ENCODE data around the gene ATP11A. TPM values are rescaled to one million over a fixed set of nuclear protein-coding genes. Genes with fewer than 3 reads are reported as not detected.
A peak's percentile ranks its signal among the peaks of the same experiment; 100 is the strongest.

Gene ATP11A
- total RNA-seq, 1 donor from 2014 or later, result 72.0 TPM

- H3K4me1 Mint-ChIP-seq (ENCODE audit: low read depth), result no peaks in the 10 kb centered on the region
- intact Hi-C loops (cut with micrococcal nuclease), result no loop called here
- no peaks in the 10 kb centered on the region for H3K27me3 Mint-ChIP-seq (ENCODE audit: low read depth)
- H3K4me3 Mint-ChIP-seq (ENCODE audit: low read depth), result no peak overlapping the region
- no peaks in the 10 kb centered on the region for H3K36me3 Mint-ChIP-seq (ENCODE audit: low read depth)
- no peaks in the 10 kb centered on the region for H3K9me3 Mint-ChIP-seq
- DNase-seq (ENCODE audit: low spot score), result no peak
- H3K27ac Mint-ChIP-seq, result no peak overlapping the region
Observed at GRCh38 chr13:112741835-112742570, 52.2 kb downstream of the ATP11A start.

- Mint-ChIP-seq H3K4me3 (ENCODE audit: low read depth) (no peak overlapping the region), H3K4me1 (ENCODE audit: low read depth) (no peaks in the 10 kb centered on the region), H3K36me3 (ENCODE audit: low read depth) (no peaks in the 10 kb centered on the region), H3K27ac (no peak overlapping the region), H3K9me3 (no peaks in the 10 kb centered on the region), H3K27me3 (ENCODE audit: low read depth) (no peaks in the 10 kb centered on the region)
- intact Hi-C loops (cut with micrococcal nuclease), result no loop called here
- DNase-seq (ENCODE audit: low spot score), result no peak
Observed at GRCh38 chr13:112742583-112742982, 52.7 kb downstream of the ATP11A start.

GRCh38 chr13:112743451-112744167 lies 53.8 kb downstream of the ATP11A start:
- H3K27me3 Mint-ChIP-seq (ENCODE audit: low read depth), result no peaks in the 10 kb centered on the region
- intact Hi-C loops (cut with micrococcal nuclease), result no loop called here
- no peak overlapping the region for H3K27ac Mint-ChIP-seq
- no peaks in the 10 kb centered on the region for H3K36me3 Mint-ChIP-seq (ENCODE audit: low read depth)
- no peaks in the 10 kb centered on the region for H3K9me3 Mint-ChIP-seq
- H3K4me3 Mint-ChIP-seq (ENCODE audit: low read depth), result no peak overlapping the region
- no peaks in the 10 kb centered on the region for H3K4me1 Mint-ChIP-seq (ENCODE audit: low read depth)
- no peak for DNase-seq (ENCODE audit: low spot score)

GRCh38 chr13:112744168-112745021 lies 54.6 kb downstream of the ATP11A start:
- intact Hi-C loops (cut with micrococcal nuclease), result no loop called here
- Mint-ChIP-seq H3K27ac (no peak overlapping the region), H3K27me3 (ENCODE audit: low read depth) (no peaks in the 10 kb centered on the region), H3K36me3 (ENCODE audit: low read depth) (no peaks in the 10 kb centered on the region), H3K9me3 (no peaks in the 10 kb centered on the region), H3K4me1 (ENCODE audit: low read depth) (no peaks in the 10 kb centered on the region), H3K4me3 (ENCODE audit: low read depth) (no peak overlapping the region)
- no peak for DNase-seq (ENCODE audit: low spot score)

- Mint-ChIP-seq H3K4me3 (ENCODE audit: low read depth) (no peak overlapping the region), H3K9me3 (no peaks in the 10 kb centered on the region), H3K27me3 (ENCODE audit: low read depth) (no peaks in the 10 kb centered on the region), H3K36me3 (ENCODE audit: low read depth) (no peaks in the 10 kb centered on the region), H3K27ac (no peak overlapping the region), H3K4me1 (ENCODE audit: low read depth) (no peaks in the 10 kb centered on the region)
- no peak for DNase-seq (ENCODE audit: low spot score)
- intact Hi-C loops (cut with micrococcal nuclease), result no loop called here
Observed at GRCh38 chr13:112746044-112746443, 56.2 kb downstream of the ATP11A start.

- no peak for DNase-seq (ENCODE audit: low spot score)
- H3K4me3 Mint-ChIP-seq (ENCODE audit: low read depth), result no peak overlapping the region
- H3K9me3 Mint-ChIP-seq, result no peaks in the 10 kb centered on the region
- H3K4me1 Mint-ChIP-seq (ENCODE audit: low read depth), result no peaks in the 10 kb centered on the region
- no peak overlapping the region for H3K27ac Mint-ChIP-seq
- no peaks in the 10 kb centered on the region for H3K27me3 Mint-ChIP-seq (ENCODE audit: low read depth)
- H3K36me3 Mint-ChIP-seq (ENCODE audit: low read depth), result no peaks in the 10 kb centered on the region
- intact Hi-C loops (cut with micrococcal nuclease), result no loop called here
Observed at GRCh38 chr13:112747256-112747655, 57.4 kb downstream of the ATP11A start.

GRCh38 chr13:112748947-112749735 lies 59.3 kb downstream of the ATP11A start:
- Mint-ChIP-seq H3K4me3 (ENCODE audit: low read depth) (no peak overlapping the region), H3K27me3 (ENCODE audit: low read depth) (no peaks in the 10 kb centered on the region), H3K27ac (no peak overlapping the region), H3K4me1 (ENCODE audit: low read depth) (peaks cover 11% of the 10 kb centered on the region), H3K9me3 (no peaks in the 10 kb centered on the region), H3K36me3 (ENCODE audit: low read depth) (no peaks in the 10 kb centered on the region)
- intact Hi-C loops (cut with micrococcal nuclease), result no loop called here
- no peak for DNase-seq (ENCODE audit: low spot score)

GRCh38 chr13:112750570-112750969 lies 60.7 kb downstream of the ATP11A start:
- DNase-seq (ENCODE audit: low spot score), result no peak
- Mint-ChIP-seq H3K4me1 (ENCODE audit: low read depth) (peaks cover 11% of the 10 kb centered on the region), H3K27me3 (ENCODE audit: low read depth) (no peaks in the 10 kb centered on the region), H3K4me3 (ENCODE audit: low read depth) (no peak overlapping the region), H3K36me3 (ENCODE audit: low read depth) (no peaks in the 10 kb centered on the region), H3K27ac (no peak overlapping the region), H3K9me3 (no peaks in the 10 kb centered on the region)
- intact Hi-C loops (cut with micrococcal nuclease), result no loop called here

- Mint-ChIP-seq H3K4me3 (ENCODE audit: low read depth) (no peak overlapping the region), H3K36me3 (ENCODE audit: low read depth) (no peaks in the 10 kb centered on the region), H3K27me3 (ENCODE audit: low read depth) (no peaks in the 10 kb centered on the region), H3K4me1 (ENCODE audit: low read depth) (peaks cover 11% of the 10 kb centered on the region), H3K27ac (no peak overlapping the region), H3K9me3 (no peaks in the 10 kb centered on the region)
- no peak for DNase-seq (ENCODE audit: low spot score)
- intact Hi-C loops (cut with micrococcal nuclease), result no loop called here
Observed at GRCh38 chr13:112751617-112752016, 61.8 kb downstream of the ATP11A start.

GRCh38 chr13:112752211-112752610 lies 62.4 kb downstream of the ATP11A start:
- DNase-seq (ENCODE audit: low spot score), result no peak
- Mint-ChIP-seq H3K27ac (no peak overlapping the region), H3K4me3 (ENCODE audit: low read depth) (no peak overlapping the region), H3K4me1 (ENCODE audit: low read depth) (peaks cover 11% of the 10 kb centered on the region), H3K9me3 (no peaks in the 10 kb centered on the region), H3K36me3 (ENCODE audit: low read depth) (no peaks in the 10 kb centered on the region), H3K27me3 (ENCODE audit: low read depth) (no peaks in the 10 kb centered on the region)
- intact Hi-C loops (cut with micrococcal nuclease), result no loop called here

- Mint-ChIP-seq H3K27me3 (ENCODE audit: low read depth) (no peaks in the 10 kb centered on the region), H3K4me1 (ENCODE audit: low read depth) (peaks cover 11% of the 10 kb centered on the region), H3K27ac (peak overlapping the region; percentile 58), H3K36me3 (ENCODE audit: low read depth) (no peaks in the 10 kb centered on the region), H3K9me3 (no peaks in the 10 kb centered on the region), H3K4me3 (ENCODE audit: low read depth) (no peak overlapping the region)
- DNase-seq (ENCODE audit: low spot score), result no peak
- intact Hi-C loops (cut with micrococcal nuclease), result no loop called here
Observed at GRCh38 chr13:112752711-112753541, 63.1 kb downstream of the ATP11A start.

GRCh38 chr13:112753833-112754232 lies 64.0 kb downstream of the ATP11A start:
- intact Hi-C loops (cut with micrococcal nuclease), result no loop called here
- no peaks in the 10 kb centered on the region for H3K27me3 Mint-ChIP-seq (ENCODE audit: low read depth)
- peaks cover 14% of the 10 kb centered on the region for H3K4me1 Mint-ChIP-seq (ENCODE audit: low read depth)
- no peaks in the 10 kb centered on the region for H3K9me3 Mint-ChIP-seq
- H3K36me3 Mint-ChIP-seq (ENCODE audit: low read depth), result no peaks in the 10 kb centered on the region
- H3K27ac Mint-ChIP-seq, result no peak overlapping the region
- H3K4me3 Mint-ChIP-seq (ENCODE audit: low read depth), result no peak overlapping the region
- DNase-seq (ENCODE audit: low spot score), result no peak

Data from activated T-helper 2 cell treated with anti-CD3 and anti-CD28 coated beads, Interferon-gamma antibody, Interleukin-2, Interleukin-4, amounts not matched to agents 10 μg/mL and 5 μg/mL and 100 μg/mL, durations not matched to agents 14 hours and 24 hours and 36 hours (primary cell).